ENCODE results near the gene TNPO2.

Gene TNPO2

GRCh38 chr19:12769689-12770088 lies 46.0 kb upstream of the TNPO2 start:
- H3K27me3 ChIP-seq (ENCODE audit: insufficient read depth, low read length, poor library complexity), result no peaks in the 10 kb centered on the region
- no peak overlapping the region for H3K9ac ChIP-seq (ENCODE audit: low read depth, low read length)
- H3K4me3 ChIP-seq (ENCODE audit: low read depth in 1 of 2, low read length in 2 of 2), result no peak overlapping the region

GRCh38 chr19:12767666-12768065 lies 43.9 kb upstream of the TNPO2 start:
- H3K4me2 ChIP-seq (ENCODE audit: insufficient read depth, low read length), result no peak overlapping the region
- no peak for DNase-seq
- no peak overlapping the region for H3K4me3 ChIP-seq (ENCODE audit: low read depth in 1 of 2, low read length in 2 of 2)
- H4K20me1 ChIP-seq (ENCODE audit: insufficient read depth, low read length), result no peaks in the 10 kb centered on the region
- H3K36me3 ChIP-seq (ENCODE audit: insufficient read depth, low read length), result no peaks in the 10 kb centered on the region
- no peak for ATAC-seq (ENCODE audit: insufficient read depth, low read depth)
- H3K27me3 ChIP-seq (ENCODE audit: insufficient read depth, low read length, poor library complexity), result no peaks in the 10 kb centered on the region
- H3K79me2 ChIP-seq (ENCODE audit: insufficient read depth, low read length), result no peaks in the 10 kb centered on the region
- H3K4me1 ChIP-seq (ENCODE audit: insufficient read depth, low read length), result peaks cover 9% of the 10 kb centered on the region
- no peak for TF ChIP-seq CTCF (IDR thresholded peaks at IDR 0.05; ENCODE audit: borderline replicate concordance, extremely low read depth, low read length, poor library complexity, severe bottlenecking)
- no peak for TF ChIP-seq EZH2 (IDR thresholded peaks at IDR 0.05; ENCODE audit: borderline replicate concordance, low read depth, low read length, severe bottlenecking)
- no peak overlapping the region for H3K27ac ChIP-seq (ENCODE audit: low read length)
- no peak overlapping the region for H2AFZ ChIP-seq (ENCODE audit: low read depth, low read length)
- no peak overlapping the region for H3K9ac ChIP-seq (ENCODE audit: low read depth, low read length)
- H3K9me3 ChIP-seq (ENCODE audit: insufficient read depth, low read length, severe bottlenecking), result no peaks in the 10 kb centered on the region

More at GRCh38 chr19:12769689-12770088, 46.0 kb upstream of the TNPO2 start:
- Histone ChIP-seq H3K79me2 (ENCODE audit: insufficient read depth, low read length) (no peaks in the 10 kb centered on the region), H4K20me1 (ENCODE audit: insufficient read depth, low read length) (no peaks in the 10 kb centered on the region), H3K36me3 (ENCODE audit: insufficient read depth, low read length) (no peaks in the 10 kb centered on the region), H3K4me2 (ENCODE audit: insufficient read depth, low read length) (no peak overlapping the region), H2AFZ (ENCODE audit: low read depth, low read length) (no peak overlapping the region), H3K4me1 (ENCODE audit: insufficient read depth, low read length) (peaks cover 11% of the 10 kb centered on the region), H3K27ac (ENCODE audit: low read length) (no peak overlapping the region), H3K9me3 (ENCODE audit: insufficient read depth, low read length, severe bottlenecking) (no peaks in the 10 kb centered on the region)
- no peak for ATAC-seq (ENCODE audit: insufficient read depth, low read depth)
- TF ChIP-seq EZH2 (IDR thresholded peaks at IDR 0.05; ENCODE audit: borderline replicate concordance, low read depth, low read length, severe bottlenecking), result no peak
- TF ChIP-seq CTCF (IDR thresholded peaks at IDR 0.05; ENCODE audit: borderline replicate concordance, extremely low read depth, low read length, poor library complexity, severe bottlenecking), result no peak
- DNase-seq, result no peak

GRCh38 chr19:12767150-12767549 lies 43.4 kb upstream of the TNPO2 start:
- Histone ChIP-seq H3K9me3 (ENCODE audit: insufficient read depth, low read length, severe bottlenecking) (no peaks in the 10 kb centered on the region), H3K36me3 (ENCODE audit: insufficient read depth, low read length) (no peaks in the 10 kb centered on the region), H2AFZ (ENCODE audit: low read depth, low read length) (no peak overlapping the region), H3K9ac (ENCODE audit: low read depth, low read length) (no peak overlapping the region), H4K20me1 (ENCODE audit: insufficient read depth, low read length) (no peaks in the 10 kb centered on the region), H3K4me3 (ENCODE audit: low read depth in 1 of 2, low read length in 2 of 2) (no peak overlapping the region), H3K4me2 (ENCODE audit: insufficient read depth, low read length) (no peak overlapping the region), H3K4me1 (ENCODE audit: insufficient read depth, low read length) (peaks cover 9% of the 10 kb centered on the region), H3K79me2 (ENCODE audit: insufficient read depth, low read length) (no peaks in the 10 kb centered on the region), H3K27ac (ENCODE audit: low read length) (no peak overlapping the region), H3K27me3 (ENCODE audit: insufficient read depth, low read length, poor library complexity) (no peaks in the 10 kb centered on the region)
- DNase-seq, result no peak
- TF ChIP-seq CTCF (IDR thresholded peaks at IDR 0.05; ENCODE audit: borderline replicate concordance, extremely low read depth, low read length, poor library complexity, severe bottlenecking), result no peak
- TF ChIP-seq EZH2 (IDR thresholded peaks at IDR 0.05; ENCODE audit: borderline replicate concordance, low read depth, low read length, severe bottlenecking), result no peak
- ATAC-seq (ENCODE audit: insufficient read depth, low read depth), result no peak

Measured in DND-41 (cell line).